Natural killer cell (primary cell): ENCODE measurements around the gene CD2AP. TPM values are rescaled to one million over a fixed set of nuclear protein-coding genes. Genes with fewer than 3 reads are reported as not detected.

ENCODE experiments used
- ATAC-seq, 3 donors: fragments of 150-1000 bp in 2 of 3; fragments of 200-7000 bp in 1 of 3; cut with Tn5 transposase; 1 replicate in 1 of 3; 2 replicates in 2 of 3; pipeline ENCODE4 v1.10.0; 2021; ENCODE audit warnings: mild to moderate bottlenecking in 2 of 3, moderate library complexity in 2 of 3
- DNase-seq, 2 donors: peaks; one replicate each; pipeline versions ENCODE4 v3.0.0 to v3.0.0-alpha.2; 2013 to 2021; ENCODE audit warnings: mixed read lengths in 1 of 2
- H3K27ac ChIP-seq: one replicate; pipeline ENCODE4 v1.5.1; 2013; ENCODE audit warnings: mild to moderate bottlenecking, low read length
- H3K27me3 ChIP-seq: one replicate; pipeline ENCODE4 v1.6.1; 2013; ENCODE audit warnings: low read length; ENCODE audit not compliant: control insufficient read depth, insufficient read depth
- H3K36me3 ChIP-seq: one replicate; pipeline ENCODE4 v1.6.1; 2013; ENCODE audit warnings: low read length; ENCODE audit not compliant: control insufficient read depth, insufficient read depth
- H3K4me1 ChIP-seq: one replicate; pipeline ENCODE4 v1.6.1; 2013; ENCODE audit warnings: low read length; ENCODE audit not compliant: control insufficient read depth, insufficient read depth
- H3K4me3 ChIP-seq: one replicate; pipeline ENCODE4 v1.5.1; 2013; ENCODE audit warnings: low read length
- H3K9me3 ChIP-seq: one replicate; pipeline ENCODE4 v1.6.1; 2013; ENCODE audit warnings: low read length; ENCODE audit not compliant: control insufficient read depth, insufficient read depth
- H3K27ac Mint-ChIP-seq, 2 donors: one replicate each; pipeline ENCODE4 v1.8.0; 2022; ENCODE audit warnings: mild to moderate bottlenecking in 2 of 2, mixed read lengths in 2 of 2, moderate library complexity in 1 of 2
- H3K27me3 Mint-ChIP-seq, 2 donors: one replicate each; pipeline ENCODE4 v1.8.0; 2022; ENCODE audit warnings: low read depth in 2 of 2, mixed read lengths in 2 of 2
- H3K36me3 Mint-ChIP-seq: one replicate; pipeline ENCODE4 v1.8.0; 2022; ENCODE audit warnings: mixed read lengths
- H3K4me1 Mint-ChIP-seq, 2 donors: one replicate each; pipeline ENCODE4 v1.8.0; 2022; ENCODE audit warnings: mixed read lengths in 2 of 2
- H3K4me3 Mint-ChIP-seq: one replicate; pipeline ENCODE4 v1.8.0; 2022; ENCODE audit warnings: mild to moderate bottlenecking, moderate library complexity, mixed read lengths
- H3K9me3 Mint-ChIP-seq, 2 donors: one replicate each; pipeline ENCODE4 v1.8.0; 2022; ENCODE audit warnings: mixed read lengths in 2 of 2
- WGBS: methylation state at CpG from one replicate; pipeline ENCODE4 v1.1.7; 2013; ENCODE audit warnings: missing lambda C conversion rate; ENCODE audit not compliant: insufficient coverage; 5-methylcytosine and 5-hydroxymethylcytosine counted together
- intact Hi-C: fragments of 100-400 bp; cut with micrococcal nuclease; formaldehyde crosslinking; loops from one replicate; pipeline ENCODE4 v1.14.2; 2022
- total RNA-seq, 4 donors: library from RNA; stranded (reverse); fragments of 120-200 nt in 1 of 4; gene quantifications; one replicate each; pipeline versions ENCODE4 v1.2.3 to v1.2.4, GENCODE V29; 2013 to 2022
- TF ChIP-seq, protein P1 (sequence below): fragments of 200-600 bp; IDR thresholded peaks from one replicate; pipeline ENCODE4 v1.8.0; 2022; ENCODE audit warnings: antibody characterized with exemption

Gene CD2AP
- total RNA-seq, 3 donors from 2014 or later (not counting 1 experiment from before 2014, with no cell fraction given): 23.8 to 26.3 (median 26.3) TPM

DNA sequence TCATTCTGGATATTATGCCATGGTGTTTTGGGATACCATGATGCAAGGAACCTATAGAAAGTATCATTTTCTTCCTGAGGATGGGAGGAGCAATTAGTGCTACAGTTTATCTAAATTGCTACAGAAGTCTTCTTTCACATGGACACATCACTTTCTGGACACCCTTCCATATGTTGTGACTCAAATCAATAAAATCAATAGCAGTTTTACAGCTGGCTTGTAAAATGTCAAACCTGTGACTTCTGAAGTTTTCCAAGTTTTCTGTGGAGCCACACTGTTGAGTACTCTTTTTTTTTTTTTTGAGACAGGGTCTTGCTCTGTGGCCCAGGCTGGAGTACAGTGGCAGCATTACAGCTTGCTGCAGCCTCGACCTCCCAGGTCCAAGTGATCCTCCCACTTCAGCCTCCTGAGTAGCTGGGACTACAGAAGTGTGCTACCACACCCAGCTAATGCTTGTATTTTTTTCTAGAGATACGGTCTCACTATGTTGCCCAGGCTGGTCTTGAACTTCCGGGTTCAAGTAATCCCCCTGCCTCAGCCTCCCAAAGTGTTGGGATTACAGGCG is 24.1 kb upstream of the CD2AP start:
- DNase-seq: no peak
- H3K4me1 ChIP-seq: no peaks in the 10 kb centered on the region
- H3K36me3 Mint-ChIP-seq: no peaks in the 10 kb centered on the region
- no peak overlapping the region for H3K27ac Mint-ChIP-seq
- H3K27ac ChIP-seq: no peak overlapping the region
- H3K4me1 Mint-ChIP-seq: no peaks in the 10 kb centered on the region
- 96% methylated on average over 4 of the region's 4 CpGs for WGBS
- H3K9me3 Mint-ChIP-seq: no peaks in the 10 kb centered on the region
- no peaks in the 10 kb centered on the region for H3K36me3 ChIP-seq
- ATAC-seq: no peak
- no peak overlapping the region for H3K4me3 ChIP-seq
- no peaks in the 10 kb centered on the region for H3K9me3 ChIP-seq
- H3K27me3 Mint-ChIP-seq: no peaks in the 10 kb centered on the region
- H3K4me3 Mint-ChIP-seq: no peak overlapping the region
- TF ChIP-seq, protein P1, sequence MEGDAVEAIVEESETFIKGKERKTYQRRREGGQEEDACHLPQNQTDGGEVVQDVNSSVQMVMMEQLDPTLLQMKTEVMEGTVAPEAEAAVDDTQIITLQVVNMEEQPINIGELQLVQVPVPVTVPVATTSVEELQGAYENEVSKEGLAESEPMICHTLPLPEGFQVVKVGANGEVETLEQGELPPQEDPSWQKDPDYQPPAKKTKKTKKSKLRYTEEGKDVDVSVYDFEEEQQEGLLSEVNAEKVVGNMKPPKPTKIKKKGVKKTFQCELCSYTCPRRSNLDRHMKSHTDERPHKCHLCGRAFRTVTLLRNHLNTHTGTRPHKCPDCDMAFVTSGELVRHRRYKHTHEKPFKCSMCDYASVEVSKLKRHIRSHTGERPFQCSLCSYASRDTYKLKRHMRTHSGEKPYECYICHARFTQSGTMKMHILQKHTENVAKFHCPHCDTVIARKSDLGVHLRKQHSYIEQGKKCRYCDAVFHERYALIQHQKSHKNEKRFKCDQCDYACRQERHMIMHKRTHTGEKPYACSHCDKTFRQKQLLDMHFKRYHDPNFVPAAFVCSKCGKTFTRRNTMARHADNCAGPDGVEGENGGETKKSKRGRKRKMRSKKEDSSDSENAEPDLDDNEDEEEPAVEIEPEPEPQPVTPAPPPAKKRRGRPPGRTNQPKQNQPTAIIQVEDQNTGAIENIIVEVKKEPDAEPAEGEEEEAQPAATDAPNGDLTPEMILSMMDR: no peak
- no peaks in the 10 kb centered on the region for H3K27me3 ChIP-seq
- intact Hi-C loops: no loop called here

DNA sequence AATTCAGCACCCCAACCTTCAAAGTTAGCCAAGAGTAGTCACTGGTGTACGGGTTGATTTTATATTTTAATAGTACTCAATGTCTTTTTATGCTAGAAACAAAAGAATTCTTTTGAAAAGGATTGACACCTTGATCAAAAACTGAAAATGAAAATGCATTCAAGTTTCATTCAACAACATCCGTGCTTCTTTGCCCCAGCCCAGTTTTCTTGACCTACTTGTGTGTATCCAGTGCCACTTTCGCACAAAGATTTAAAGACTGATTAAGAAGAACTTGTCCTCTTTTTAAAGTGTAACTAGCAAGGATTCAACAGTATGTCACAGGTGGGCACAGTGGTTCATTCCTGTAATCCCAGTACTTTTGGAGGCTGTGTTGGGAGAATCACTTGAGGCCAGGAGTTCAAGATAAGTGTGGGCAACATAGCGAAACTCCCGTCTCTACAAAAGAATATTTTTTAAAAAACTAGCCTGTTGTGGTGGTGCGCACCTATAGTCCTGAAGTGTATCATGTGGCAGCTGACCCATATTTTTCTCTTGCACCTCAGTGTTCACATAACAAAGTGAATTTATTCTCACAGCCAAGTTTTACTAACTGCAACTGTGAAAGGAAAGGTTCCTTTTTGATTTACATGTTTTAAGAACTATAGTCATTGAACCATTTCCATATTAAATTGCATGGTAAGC is 22.7 kb upstream of the CD2AP start:
- 78% methylated on average over 4 of the region's 6 CpGs for WGBS
- no peaks in the 10 kb centered on the region for H3K27me3 ChIP-seq
- Mint-ChIP-seq H3K4me1 (no peaks in the 10 kb centered on the region), H3K27me3 (no peaks in the 10 kb centered on the region), H3K4me3 (no peak overlapping the region), H3K9me3 (no peaks in the 10 kb centered on the region), H3K36me3 (no peaks in the 10 kb centered on the region), H3K27ac (no peak overlapping the region)
- no peak overlapping the region for H3K27ac ChIP-seq
- H3K4me1 ChIP-seq: no peaks in the 10 kb centered on the region
- H3K36me3 ChIP-seq: no peaks in the 10 kb centered on the region
- no peaks in the 10 kb centered on the region for H3K9me3 ChIP-seq
- TF ChIP-seq, protein P1: no peak
- H3K4me3 ChIP-seq: no peak overlapping the region
- intact Hi-C loops: no loop called here
- ATAC-seq: no peak
- DNase-seq: peak in 1 of 2 donors; percentile 8

DNA sequence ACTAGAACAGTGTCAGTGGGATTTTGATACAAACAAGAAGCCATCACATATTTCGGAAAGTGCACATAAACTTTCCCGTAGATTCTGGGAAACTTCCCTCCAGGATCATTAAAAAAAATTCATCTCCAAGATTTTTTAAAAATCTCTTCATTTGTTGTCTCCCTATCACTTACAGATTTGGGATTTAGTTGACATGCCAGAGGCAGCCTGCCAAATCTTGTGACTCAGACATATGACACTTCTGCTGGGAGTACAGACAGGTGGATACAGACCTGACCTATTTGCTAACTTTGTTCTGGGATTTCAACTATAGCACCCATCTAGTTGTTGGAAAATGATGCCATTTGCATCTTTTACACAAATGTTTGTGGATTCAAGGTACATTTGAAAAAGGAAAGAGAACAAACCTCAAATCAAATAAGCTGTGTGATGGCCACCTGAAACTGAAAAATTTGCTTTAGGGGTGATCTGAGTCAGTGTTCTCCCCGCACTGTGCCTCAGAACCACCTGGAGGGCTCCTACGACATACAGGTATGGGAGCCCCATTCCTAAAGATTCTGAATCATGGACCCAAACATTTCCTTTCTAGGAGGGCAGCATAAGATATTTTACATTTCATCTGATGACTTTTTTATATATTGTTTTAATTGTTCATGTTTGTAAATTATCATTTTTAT is 21.9 kb upstream of the CD2AP start:
- H3K9me3 Mint-ChIP-seq: no peaks in the 10 kb centered on the region
- H3K27ac ChIP-seq: no peak overlapping the region
- no peak for ATAC-seq
- no peaks in the 10 kb centered on the region for H3K36me3 Mint-ChIP-seq
- TF ChIP-seq, protein P1: no peak
- H3K27ac Mint-ChIP-seq: no peak overlapping the region
- H3K27me3 Mint-ChIP-seq: no peaks in the 10 kb centered on the region
- no peak for DNase-seq
- WGBS: 96% methylated on average over 4 of the region's 4 CpGs
- no peaks in the 10 kb centered on the region for H3K4me1 Mint-ChIP-seq
- intact Hi-C loops: no loop called here
- H3K4me3 Mint-ChIP-seq: no peak overlapping the region
- no peaks in the 10 kb centered on the region for H3K9me3 ChIP-seq
- H3K27me3 ChIP-seq: no peaks in the 10 kb centered on the region
- H3K36me3 ChIP-seq: no peaks in the 10 kb centered on the region
- no peaks in the 10 kb centered on the region for H3K4me1 ChIP-seq
- no peak overlapping the region for H3K4me3 ChIP-seq
